Stimulated activated naive CD8-positive, alpha-beta T cell treated with anti-CD3 and anti-CD28 coated beads, Interleukin-15, Interleukin-2, amounts not matched to agents 100 ng/mL and 50 ng/mL, for 24 hours (primary cell): Measurements from ENCODE around the gene SLC25A30.
"Not testable (repeated sequence)": the region's sequence is repeated elsewhere in the genome, so short reads cannot be mapped to it uniquely, and the experiment has no call there.

Source experiments
- H3K27ac Mint-ChIP-seq: one replicate; pipeline ENCODE4 v1.8.0; 2021; ENCODE audit warnings: mild to moderate bottlenecking, mixed read lengths
- H3K27me3 Mint-ChIP-seq: one replicate; pipeline ENCODE4 v1.8.0; 2021; ENCODE audit warnings: mixed read lengths
- H3K36me3 Mint-ChIP-seq: one replicate; pipeline ENCODE4 v1.8.0; 2021; ENCODE audit warnings: low read depth, mixed read lengths
- H3K4me1 Mint-ChIP-seq: one replicate; pipeline ENCODE4 v1.8.0; 2021; ENCODE audit warnings: low read depth, mixed read lengths
- H3K4me3 Mint-ChIP-seq: one replicate; pipeline ENCODE4 v1.8.0; 2021; ENCODE audit warnings: mild to moderate bottlenecking, mixed read lengths
- H3K9me3 Mint-ChIP-seq: one replicate; pipeline ENCODE4 v1.8.0; 2021; ENCODE audit warnings: mixed read lengths

Gene SLC25A30

DNA sequence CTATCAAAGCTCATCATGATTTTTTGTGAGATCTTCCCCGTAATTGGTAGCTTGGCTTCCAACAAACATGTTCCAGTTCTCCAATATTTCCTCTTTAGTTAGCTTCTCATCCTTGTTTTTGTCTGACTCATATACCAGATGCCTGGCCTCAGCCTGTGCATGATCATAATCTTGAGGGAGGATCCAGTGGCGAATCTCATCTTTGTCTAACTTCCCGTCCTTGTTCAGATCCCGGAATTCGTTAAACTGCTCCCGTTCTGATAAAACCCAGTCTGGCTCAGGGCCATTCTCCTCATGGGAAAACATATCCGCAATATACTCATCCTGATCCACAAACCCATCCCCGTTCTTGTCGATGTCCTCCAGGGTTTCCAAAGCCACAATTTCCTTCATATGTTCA lies 27.8 kb downstream of the SLC25A30 start:
- Mint-ChIP-seq H3K4me1 (peaks cover 27% of the 10 kb centered on the region), H3K36me3 (peaks cover 37% of the 10 kb centered on the region)
- H3K4me3 Mint-ChIP-seq, H3K27me3 Mint-ChIP-seq, H3K9me3 Mint-ChIP-seq, H3K27ac Mint-ChIP-seq: not testable (repeated sequence)

DNA sequence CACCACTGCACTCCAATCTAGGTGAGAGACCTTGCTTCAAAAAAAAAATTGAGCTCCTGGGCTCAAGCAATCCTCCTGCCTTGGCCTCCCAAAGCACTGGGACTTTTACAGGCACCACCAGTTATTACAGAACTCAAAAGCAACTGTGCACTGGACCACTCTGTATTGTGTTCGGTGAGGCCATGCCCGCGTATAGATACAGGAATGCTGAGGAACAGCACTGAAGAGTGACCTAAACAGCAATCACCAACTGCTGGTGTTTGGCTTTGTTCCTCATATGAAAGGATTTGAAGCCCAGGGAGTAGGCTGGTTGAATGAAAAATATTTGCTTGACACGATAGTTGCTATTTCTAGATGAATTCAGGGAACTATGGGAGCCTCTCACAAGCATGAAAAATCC lies 29.5 kb downstream of the SLC25A30 start:
- no peaks in the 10 kb centered on the region for H3K27me3 Mint-ChIP-seq
- peaks cover 11% of the 10 kb centered on the region for H3K4me1 Mint-ChIP-seq
- H3K36me3 Mint-ChIP-seq: peaks cover 40% of the 10 kb centered on the region
- no peaks in the 10 kb centered on the region for H3K9me3 Mint-ChIP-seq
- H3K27ac Mint-ChIP-seq: no peak overlapping the region
- H3K4me3 Mint-ChIP-seq: no peak overlapping the region

DNA sequence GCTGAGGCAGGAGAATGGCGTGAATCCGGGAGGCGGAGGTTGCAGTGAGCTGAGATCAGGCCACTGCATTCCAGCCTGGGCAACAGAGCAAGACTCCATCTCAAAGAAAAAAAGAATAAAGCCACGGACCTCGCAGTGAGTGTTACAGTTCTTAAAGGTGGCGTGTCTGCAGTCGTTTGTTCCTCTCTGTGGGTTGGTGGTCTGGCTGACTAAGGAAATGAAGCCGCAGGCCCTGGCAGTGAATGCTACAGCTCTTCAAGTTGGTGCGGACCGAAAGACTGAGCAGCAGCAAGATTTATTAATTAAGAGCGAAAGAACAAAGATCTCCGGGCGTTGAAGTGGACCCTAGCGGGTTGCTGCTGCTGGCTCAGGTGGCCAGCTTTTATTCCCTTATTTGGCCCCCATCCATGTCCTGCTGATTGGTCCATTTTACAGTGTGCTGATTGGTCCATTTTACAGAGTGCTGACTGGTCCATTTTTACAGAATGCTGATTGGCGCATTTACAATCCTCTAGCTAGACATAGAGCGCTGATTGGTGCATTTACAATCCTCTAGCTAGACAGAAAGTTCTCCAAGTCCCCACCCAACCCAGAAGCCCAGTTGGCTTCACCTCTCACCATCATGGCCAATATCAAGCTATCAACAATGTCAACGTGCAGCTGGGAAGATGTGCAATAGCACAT lies 31.1 kb downstream of the SLC25A30 start:
- not testable (repeated sequence) for H3K9me3 Mint-ChIP-seq, H3K27ac Mint-ChIP-seq, H3K4me3 Mint-ChIP-seq, H3K27me3 Mint-ChIP-seq
- H3K36me3 Mint-ChIP-seq: peaks cover 34% of the 10 kb centered on the region
- peaks cover 11% of the 10 kb centered on the region for H3K4me1 Mint-ChIP-seq

DNA sequence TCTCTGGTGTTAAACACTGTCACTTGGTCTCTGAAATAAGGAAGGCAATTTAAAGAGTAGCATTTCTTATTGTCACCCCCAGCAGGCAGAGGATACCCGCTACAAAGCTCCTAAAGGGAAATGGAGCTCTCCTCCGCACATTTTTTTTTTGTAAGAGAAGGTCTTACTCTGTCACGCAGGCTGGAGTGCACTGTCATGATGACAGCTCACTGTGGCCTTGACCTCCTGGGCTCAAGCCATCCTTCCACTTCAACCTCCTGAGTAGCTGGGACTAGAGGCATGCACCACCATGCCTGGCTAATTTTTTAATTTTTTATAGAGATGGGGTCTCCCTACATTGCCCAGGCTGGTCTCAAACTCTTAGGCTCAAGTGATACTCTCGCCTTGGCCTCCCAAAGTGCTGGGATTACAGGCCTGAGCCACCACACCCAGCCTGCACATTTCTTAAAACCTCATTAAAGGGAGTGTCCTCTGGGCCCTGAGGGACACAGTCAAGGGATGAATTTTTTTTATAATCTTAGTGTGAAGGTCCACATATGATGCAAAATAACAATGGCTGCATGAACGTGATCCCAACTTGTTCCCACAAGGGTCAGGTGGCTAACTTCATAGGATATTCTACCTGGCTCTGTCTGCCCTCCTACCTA lies 32.1 kb downstream of the SLC25A30 start:
- Mint-ChIP-seq H3K9me3 (no peaks in the 10 kb centered on the region), H3K27ac (no peak overlapping the region), H3K36me3 (peaks cover 31% of the 10 kb centered on the region), H3K4me3 (no peak overlapping the region), H3K27me3 (no peaks in the 10 kb centered on the region), H3K4me1 (peaks cover 11% of the 10 kb centered on the region)

DNA sequence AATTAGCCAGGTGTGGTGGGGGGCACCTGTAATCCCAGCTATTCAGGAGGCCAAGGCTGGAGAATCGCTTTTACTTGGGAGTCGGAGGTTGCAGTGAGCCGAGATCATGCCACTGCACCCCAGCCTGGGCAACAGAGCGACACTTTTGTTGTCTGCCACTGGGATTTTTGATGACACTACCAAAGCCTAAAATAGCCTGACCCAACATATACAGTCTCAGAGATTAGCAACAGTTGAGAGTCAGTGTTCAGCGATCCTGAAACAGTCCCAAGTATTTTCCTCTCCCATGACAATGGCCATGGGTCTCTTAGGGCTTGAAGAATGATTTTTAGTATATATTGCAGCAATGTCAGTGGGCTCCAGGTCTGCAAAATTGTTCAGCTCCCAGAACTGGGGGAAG lies 32.9 kb downstream of the SLC25A30 start:
- H3K9me3 Mint-ChIP-seq: no peaks in the 10 kb centered on the region
- H3K27me3 Mint-ChIP-seq: no peaks in the 10 kb centered on the region
- no peak overlapping the region for H3K4me3 Mint-ChIP-seq
- peaks cover 11% of the 10 kb centered on the region for H3K4me1 Mint-ChIP-seq
- H3K36me3 Mint-ChIP-seq: peaks cover 23% of the 10 kb centered on the region
- no peak overlapping the region for H3K27ac Mint-ChIP-seq

DNA sequence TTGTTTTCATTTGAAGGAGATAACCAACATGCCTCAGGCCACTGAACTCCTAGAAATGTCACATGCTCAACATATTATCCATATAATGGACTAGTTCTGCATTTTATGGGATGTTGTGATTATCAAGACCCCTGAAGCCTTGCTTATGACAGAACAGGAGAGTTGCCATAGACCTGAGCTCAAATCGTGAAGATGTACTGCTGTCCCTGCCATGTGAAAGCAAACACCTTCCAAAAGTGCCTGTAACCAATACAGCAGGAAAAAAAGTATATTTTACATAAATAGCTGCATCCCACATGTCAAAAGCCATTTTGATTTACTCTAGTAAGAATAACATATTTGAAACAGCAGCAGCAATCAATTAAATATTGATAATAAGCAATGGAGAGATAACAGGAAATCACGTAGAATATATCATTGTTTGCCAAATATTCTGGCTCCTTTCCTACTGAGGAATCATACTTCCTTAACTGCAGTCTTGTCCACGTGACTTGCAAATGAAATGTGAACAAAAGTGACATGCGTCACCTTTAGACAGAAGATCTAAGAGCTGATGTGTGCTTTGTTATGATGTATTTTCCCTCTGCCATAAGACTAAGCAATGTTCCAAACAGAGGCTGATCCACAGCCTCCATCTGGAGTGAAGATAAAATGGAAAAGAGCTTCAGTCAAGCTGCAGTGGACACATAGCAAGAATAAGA lies 33.5 kb downstream of the SLC25A30 start:
- Mint-ChIP-seq H3K27ac (no peak overlapping the region), H3K36me3 (peaks cover 21% of the 10 kb centered on the region), H3K27me3 (no peaks in the 10 kb centered on the region), H3K4me1 (peaks cover 11% of the 10 kb centered on the region), H3K9me3 (no peaks in the 10 kb centered on the region), H3K4me3 (no peak overlapping the region)

DNA sequence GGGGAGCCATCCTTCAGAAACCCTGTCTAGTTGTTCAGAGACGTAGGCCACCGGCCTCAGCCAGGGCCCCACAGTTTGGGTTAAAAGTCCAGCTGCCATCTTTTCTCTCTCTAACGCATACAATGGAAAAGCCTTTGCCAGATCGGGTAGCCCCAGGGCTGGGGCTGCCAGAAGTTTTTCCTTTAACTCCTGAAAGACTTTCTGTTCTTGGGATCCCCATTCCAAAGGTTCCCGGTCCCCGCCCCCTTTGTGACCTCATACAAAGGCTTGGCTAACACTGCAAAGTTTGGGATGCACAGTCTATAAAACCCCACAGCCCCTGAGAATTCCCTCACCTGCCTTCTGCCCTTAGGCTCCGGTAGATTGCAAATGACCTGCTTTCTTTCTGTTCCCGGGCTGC lies 35.4 kb downstream of the SLC25A30 start:
- H3K4me3 Mint-ChIP-seq, H3K27me3 Mint-ChIP-seq, H3K9me3 Mint-ChIP-seq, H3K27ac Mint-ChIP-seq: not testable (repeated sequence)
- H3K36me3 Mint-ChIP-seq: peaks cover 21% of the 10 kb centered on the region
- H3K4me1 Mint-ChIP-seq: peaks cover 11% of the 10 kb centered on the region

DNA sequence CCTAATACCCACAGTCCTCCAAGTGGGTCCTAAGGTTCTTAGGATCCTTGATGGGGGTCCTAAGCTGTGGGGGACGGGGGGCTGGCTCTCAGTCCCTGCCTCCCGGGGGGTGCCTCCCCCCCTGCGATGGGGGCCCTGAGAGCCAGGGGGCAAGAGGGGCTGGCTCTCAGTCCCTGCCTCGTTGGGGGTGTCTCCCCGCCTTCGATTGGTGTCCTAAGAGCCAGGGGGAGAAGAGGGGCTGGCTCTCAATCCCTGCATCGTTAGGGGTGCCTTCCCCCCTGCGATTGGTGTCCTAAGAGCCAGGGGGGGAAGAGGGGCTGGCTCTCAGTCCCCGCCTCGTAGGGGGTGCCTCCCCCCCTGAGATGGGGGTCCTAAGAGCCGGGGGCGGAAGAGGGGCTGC lies 37.0 kb downstream of the SLC25A30 start:
- no peak overlapping the region for H3K27ac Mint-ChIP-seq
- H3K4me3 Mint-ChIP-seq: no peak overlapping the region
- H3K9me3 Mint-ChIP-seq: no peaks in the 10 kb centered on the region
- peaks cover 13% of the 10 kb centered on the region for H3K36me3 Mint-ChIP-seq
- no peaks in the 10 kb centered on the region for H3K27me3 Mint-ChIP-seq
- H3K4me1 Mint-ChIP-seq: no peaks in the 10 kb centered on the region

DNA sequence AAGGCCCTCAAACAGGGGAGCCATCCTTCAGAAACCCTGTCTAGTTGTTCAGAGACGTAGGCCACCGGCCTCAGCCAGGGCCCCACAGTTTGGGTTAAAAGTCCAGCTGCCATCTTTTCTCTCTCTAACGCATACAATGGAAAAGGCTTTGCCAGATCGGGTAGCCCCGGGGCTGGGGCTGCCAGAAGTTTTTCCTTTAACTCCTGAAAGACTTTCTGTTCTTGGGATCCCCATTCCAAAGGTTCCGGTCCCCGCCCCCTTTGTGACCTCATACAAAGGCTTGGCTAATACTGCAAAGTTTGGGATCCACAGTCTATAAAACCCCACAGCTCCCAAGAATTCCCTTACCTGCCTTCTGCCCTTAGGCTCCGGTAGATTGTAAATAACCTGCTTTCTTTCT lies 37.5 kb downstream of the SLC25A30 start:
- H3K4me1 Mint-ChIP-seq, H3K27me3 Mint-ChIP-seq, H3K27ac Mint-ChIP-seq, H3K9me3 Mint-ChIP-seq, H3K4me3 Mint-ChIP-seq: not testable (repeated sequence)
- H3K36me3 Mint-ChIP-seq: peaks cover 13% of the 10 kb centered on the region

DNA sequence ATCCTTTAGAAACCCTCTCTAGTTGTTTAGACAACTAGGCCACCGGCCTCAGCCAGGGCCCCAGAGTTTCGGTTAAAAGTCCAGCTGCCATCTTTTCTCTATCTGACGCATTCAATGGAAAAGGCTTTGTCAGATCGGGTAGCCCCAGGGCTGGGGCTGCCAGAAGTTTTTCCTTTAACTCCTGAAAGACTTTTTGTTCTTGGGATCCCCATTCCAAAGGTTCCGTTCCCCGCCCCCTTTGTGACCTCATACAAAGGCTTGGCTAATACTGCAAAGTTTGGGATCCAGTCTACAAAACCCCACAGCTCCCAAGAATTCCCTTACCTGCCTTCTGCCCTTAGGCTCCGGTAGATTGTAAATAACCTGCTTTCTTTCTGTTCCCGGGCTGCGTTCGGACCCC lies 38.7 kb downstream of the SLC25A30 start:
- not testable (repeated sequence) for H3K4me1 Mint-ChIP-seq, H3K4me3 Mint-ChIP-seq, H3K27ac Mint-ChIP-seq, H3K36me3 Mint-ChIP-seq, H3K27me3 Mint-ChIP-seq, H3K9me3 Mint-ChIP-seq

DNA sequence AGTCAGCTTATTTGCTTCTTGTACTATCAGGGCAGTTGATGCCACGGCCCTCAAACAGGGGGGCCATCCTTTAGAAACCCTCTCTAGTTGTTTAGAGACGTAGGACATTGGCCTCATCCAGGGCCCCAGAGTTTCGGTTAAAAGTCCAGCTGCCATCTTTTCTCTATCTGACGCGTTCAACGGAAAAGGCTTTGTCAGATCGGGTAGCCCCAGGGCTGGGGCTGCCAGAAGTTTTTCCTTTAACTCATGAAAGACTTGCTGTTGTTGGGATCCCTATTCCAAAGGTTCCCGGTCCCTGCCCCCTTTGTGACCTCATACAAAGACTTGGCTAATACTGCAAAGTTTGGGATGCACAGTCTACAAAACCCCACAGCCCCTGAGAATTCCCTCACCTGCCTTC lies 39.4 kb downstream of the SLC25A30 start:
- not testable (repeated sequence) for H3K4me3 Mint-ChIP-seq, H3K9me3 Mint-ChIP-seq, H3K4me1 Mint-ChIP-seq, H3K36me3 Mint-ChIP-seq, H3K27ac Mint-ChIP-seq, H3K27me3 Mint-ChIP-seq

DNA sequence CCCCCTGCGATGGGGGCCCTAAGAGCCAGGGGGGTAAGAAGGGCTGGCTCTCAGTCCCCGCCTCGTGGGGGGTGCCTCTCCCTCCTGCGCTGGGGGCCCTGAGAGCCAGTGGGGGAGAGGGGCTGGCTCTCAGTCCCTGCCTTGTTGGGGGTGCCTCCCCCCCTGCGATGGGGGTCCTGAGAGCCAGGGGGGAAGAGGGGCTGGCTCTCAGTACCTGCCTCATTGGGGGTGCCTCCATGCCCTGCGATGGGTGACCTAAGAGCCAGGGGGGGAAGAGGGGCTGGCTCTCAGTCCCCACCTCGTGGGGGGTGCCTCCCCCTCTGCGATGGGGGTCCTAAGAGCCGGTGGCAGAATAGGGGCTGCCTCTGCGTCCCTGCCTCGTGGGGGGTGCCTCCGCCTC lies 40.9 kb downstream of the SLC25A30 start:
- H3K9me3 Mint-ChIP-seq, H3K36me3 Mint-ChIP-seq, H3K4me1 Mint-ChIP-seq, H3K27ac Mint-ChIP-seq, H3K4me3 Mint-ChIP-seq, H3K27me3 Mint-ChIP-seq: not testable (repeated sequence)

DNA sequence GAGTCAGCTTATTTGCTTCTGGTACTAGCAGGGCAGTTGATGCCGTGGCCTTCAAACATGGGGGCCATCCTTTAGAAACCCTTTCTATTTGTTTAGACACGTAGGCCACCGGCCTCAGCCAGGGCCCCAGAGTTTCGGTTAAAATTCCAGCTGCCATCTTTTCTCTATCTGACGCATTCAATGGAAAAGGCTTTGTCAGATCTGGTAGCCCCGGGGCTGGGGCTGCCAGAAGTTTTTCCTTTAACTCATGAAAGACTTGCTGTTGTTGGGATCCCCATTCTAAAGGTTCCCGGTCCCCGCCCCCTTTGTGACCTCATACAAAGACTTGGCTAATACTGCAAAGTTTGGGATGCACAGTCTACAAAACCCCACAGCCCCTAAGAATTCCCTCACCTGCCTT lies 41.5 kb downstream of the SLC25A30 start:
- not testable (repeated sequence) for H3K27me3 Mint-ChIP-seq, H3K27ac Mint-ChIP-seq

DNA sequence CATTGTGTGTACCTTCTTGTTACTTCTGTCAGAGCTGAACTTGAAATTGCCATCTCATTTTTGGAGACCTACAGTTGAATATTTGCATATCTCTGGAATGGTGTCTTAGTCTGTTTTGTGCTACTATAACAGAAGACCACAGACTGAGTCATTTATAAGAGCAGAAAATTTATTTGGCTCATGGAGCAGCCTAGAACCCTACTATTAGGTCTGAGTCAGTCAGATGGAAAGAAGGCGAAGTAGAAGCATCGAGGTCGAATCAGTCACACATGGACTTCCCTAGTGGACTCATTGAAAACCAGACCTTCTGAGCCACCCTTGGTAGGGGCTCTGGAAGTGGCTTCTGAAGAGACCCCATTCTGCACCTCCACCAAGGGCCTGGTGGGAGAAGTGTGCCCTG lies 43.3 kb downstream of the SLC25A30 start:
- Mint-ChIP-seq H3K27me3 (no peaks in the 10 kb centered on the region), H3K27ac (no peak overlapping the region), H3K4me3 (no peak overlapping the region), H3K9me3 (no peaks in the 10 kb centered on the region), H3K36me3 (no peaks in the 10 kb centered on the region), H3K4me1 (peaks cover 5% of the 10 kb centered on the region)

More for the DNA sequence above, 41.5 kb downstream of the SLC25A30 start:
- not testable (repeated sequence) for H3K36me3 Mint-ChIP-seq, H3K4me1 Mint-ChIP-seq, H3K9me3 Mint-ChIP-seq, H3K4me3 Mint-ChIP-seq

DNA sequence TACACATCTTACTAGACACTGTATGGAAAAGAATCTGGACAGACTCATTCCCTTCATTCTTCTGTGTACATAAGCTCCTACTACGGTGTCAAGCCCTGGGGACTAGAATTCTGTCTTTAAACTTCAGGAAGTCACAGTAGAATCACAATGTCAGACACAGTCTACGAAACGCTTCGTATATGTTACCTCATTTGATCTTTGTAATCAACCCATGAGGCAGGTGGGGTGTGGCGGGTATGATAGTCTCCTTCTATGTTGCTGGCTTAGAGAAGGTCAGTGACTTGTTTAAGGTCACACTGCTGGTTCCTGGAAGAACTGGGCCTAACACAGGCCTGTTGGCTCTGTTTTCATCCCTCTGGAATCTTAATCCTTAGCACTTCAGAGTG lies 45.0 kb downstream of the SLC25A30 start:
- peaks cover 10% of the 10 kb centered on the region for H3K36me3 Mint-ChIP-seq
- H3K27me3 Mint-ChIP-seq: no peaks in the 10 kb centered on the region
- H3K4me1 Mint-ChIP-seq: peaks cover 17% of the 10 kb centered on the region
- no peaks in the 10 kb centered on the region for H3K9me3 Mint-ChIP-seq
- H3K4me3 Mint-ChIP-seq: no peak overlapping the region
- peak overlapping the region; percentile 15 for H3K27ac Mint-ChIP-seq
